Limb (tissue), 2 donors: ENCODE results near the gene SSH2.

ENCODE experiments used
- DNase-seq, 2 donors: peaks; one replicate each; pipeline ENCODE4 v3.0.0-alpha.2; 2016; ENCODE audit errors: extremely low spot score in 2 of 2

Gene SSH2

DNA sequence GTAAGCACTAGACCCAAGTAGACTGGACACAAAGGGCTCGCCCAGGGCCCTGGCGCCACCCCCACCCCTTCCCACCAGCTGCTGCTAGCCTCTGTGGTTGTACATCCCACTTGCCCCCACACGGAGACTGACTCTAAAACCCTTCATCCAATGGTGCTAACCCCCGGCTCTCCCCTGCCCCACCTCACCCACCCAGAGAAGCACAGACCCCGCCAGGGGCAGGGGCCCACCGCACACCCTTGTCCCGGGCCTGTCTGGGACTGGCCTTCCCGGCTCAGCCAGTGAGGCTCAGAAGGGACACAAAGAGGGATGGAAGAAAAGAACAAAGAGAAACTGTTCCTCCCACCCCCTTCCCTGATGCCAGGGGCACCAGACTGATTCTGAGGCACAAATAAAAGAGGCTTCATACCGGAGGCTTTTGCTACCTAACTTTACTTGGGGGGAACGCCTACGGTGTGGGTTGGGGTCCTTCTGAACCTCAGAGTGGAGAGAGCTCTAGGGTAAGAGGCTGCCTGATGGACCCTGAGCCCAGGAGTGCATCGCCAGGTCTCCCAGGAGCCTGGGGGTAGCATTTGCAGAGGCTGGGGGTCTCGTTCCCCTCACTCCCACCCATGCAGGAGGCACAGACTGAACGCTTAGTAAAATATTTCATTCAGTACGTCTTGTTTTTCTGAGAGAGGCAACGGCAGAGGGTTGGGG lies 315.5 kb downstream of the SSH2 start:
- peak in 1 of 2 donors; percentile 52 for DNase-seq

DNA sequence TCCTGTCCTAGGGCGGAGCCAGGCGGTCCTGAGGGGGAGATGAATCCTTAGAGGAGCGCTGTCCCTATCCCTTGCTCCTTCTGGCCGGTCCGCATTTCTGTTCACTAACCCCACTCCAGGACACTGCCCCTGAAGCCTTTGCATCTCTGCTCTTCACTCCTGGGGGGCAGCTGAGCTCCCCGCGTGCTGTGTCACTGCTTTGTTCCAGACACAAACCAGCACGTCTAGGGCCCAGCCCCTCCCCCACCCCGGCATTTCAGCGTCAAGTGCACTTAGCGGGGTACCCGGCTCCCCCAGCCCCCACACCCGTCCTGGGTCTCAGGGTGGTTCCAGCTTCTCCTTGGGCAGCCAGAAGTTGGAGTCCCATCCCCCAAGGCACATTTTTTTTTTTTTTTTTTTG lies 316.2 kb downstream of the SSH2 start:
- DNase-seq, result peak in 1 of 2 donors; percentile 56

DNA sequence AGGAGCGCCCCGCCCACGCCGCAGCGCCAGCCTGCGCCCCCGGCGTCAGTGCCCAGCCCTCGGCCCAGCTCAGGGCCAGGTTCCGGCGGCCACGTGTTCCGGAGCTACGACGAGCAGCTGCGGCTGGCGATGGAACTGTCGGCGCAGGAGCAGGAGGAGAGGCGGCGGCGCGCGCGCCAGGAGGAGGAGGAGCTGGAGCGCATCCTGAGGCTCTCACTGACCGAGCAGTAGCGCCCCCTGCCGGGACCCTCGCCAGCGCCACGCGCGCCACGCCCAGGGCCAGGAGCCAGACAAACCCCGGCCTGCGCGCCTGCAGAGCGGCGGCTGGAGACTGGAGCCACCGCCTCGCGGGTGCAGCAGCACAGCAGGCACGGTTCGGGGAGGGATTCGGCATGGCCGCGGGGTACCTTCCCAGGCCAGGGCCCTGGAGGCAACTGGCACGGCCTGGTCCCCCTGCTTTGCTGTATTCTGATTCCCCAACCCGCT lies 316.6 kb downstream of the SSH2 start:
- peak; percentile 92 to 98 for DNase-seq

DNA sequence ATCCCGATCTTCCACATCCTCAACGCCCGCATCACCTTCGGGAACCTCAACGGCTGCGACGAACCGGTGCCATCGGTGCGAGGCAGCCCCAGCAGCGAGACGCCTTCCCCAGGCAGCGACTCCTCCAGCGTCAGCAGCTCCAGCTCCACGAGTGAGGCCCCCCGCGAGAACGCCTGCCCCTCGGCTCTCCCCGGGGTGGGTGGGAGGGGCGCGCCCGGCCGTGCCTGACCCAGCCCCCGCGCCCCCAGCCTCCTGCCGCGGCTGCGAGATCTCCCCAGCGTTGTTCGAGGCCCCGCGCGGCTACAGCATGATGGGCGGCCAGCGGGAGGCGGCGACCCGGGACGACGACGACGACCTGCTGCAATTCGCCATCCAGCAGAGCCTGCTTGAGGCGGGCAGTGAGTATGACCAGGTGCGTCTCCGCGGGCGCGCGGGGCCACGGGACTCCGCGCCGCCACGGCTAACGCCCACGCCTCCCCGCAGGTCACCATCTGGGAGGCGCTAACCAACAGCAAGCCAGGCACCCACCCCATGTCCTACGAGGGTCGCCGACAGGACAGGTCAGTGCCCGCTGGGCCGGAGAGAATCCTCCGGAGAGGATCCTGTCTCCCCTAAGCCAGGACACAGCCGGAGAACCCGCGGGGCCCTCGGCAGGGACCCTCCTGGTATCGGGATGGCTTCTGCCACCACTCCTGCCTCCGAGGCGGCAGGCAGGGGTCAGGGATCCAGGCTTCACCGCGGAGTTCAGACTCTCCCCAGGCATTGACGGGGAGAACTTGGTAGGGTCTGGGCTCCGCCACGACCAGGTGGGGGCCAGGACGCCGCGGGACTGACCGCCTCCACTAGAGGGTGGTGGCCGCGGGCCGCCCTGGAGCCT lies 317.4 kb downstream of the SSH2 start:
- peak in 1 of 2 donors; percentile 40 for DNase-seq

DNA sequence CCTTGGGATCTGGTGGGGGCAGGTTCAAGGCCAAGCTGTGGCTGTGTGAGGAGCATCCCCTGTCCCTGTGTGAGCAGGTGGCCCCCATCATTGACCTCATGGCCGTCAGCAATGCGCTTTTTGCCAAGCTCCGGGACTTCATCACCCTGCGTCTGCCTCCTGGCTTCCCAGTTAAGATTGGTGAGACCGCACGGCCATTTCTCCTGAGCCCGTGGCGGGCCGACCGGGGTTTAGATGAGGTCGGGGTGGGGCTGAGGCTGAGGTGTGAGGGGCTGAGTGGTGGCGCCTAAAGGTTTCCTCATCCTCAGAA lies 318.0 kb downstream of the SSH2 start:
- no peak for DNase-seq

DNA sequence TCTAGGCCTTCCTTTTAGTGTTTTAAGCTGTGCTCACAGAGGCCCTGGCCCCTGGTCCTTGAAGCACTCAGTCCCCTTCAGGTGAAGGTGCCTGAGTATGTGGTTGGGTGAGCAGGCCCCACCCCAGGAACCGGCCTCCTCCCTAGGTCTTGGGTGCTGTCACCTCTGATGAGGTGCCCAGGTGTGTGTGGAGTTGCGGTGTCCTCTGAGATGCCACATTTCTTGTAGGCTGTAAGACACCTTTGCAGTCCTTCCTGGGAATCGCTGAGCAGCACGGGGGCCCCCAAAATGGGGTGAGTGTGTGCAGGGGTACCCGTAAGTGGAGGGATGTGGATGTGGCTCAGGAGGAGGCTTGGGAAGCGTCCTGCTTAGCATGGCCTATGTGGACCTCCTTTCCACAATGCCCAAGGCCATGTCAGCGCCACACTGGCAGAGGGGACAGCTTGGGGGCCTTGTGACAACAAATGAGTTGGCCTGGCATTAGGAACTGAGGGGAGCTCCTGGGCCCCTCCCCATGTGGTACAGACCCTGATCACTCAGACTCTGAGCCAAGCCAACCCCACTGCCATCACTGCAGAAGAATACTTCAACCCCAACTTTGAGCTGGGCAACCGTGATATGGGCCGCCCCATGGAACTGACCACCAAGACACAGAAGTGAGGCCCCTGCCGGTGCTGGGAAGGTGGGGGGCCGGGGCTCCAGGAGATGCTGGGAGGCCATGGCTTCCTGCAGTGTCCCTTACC lies 318.5 kb downstream of the SSH2 start:
- DNase-seq, result no peak

DNA sequence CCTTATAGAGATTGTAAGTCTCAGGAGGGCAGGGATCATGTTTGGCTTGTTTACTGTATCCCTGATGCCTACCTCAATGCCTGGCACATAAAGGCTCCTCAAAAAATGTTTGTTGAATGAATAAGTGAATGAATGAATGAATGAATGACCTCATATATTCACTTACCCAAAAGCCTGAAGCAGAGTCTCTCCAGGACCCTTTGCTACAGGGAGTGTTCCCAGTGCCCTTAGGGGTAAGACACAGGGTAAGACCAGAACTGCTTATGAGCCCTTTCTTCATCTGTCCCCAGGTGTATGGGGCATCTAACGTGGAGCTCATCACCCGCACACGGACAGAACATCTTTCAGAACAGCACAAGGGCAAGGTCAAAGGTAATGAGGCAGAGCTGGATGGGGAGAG lies 319.6 kb downstream of the SSH2 start:
- DNase-seq, result no peak

DNA sequence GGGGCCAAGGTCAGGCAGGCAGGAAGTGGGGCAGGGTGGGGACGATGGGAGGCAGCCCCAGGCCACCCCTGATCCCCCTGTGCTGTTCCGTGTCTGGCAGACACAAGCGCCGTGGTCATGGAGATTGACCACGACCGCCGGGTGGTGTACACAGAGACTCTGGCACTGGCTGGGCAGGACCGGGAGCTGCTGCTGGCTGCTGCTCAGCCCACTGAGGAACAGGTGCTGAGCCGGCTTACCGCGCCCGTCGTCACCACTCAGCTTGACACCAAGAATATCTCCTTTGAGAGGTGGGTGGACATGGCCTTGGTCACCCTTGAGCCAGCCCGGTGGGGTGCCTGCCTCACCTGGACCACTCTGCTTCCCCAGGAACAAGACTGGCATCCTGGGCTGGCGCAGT lies 321.0 kb downstream of the SSH2 start:
- no peak for DNase-seq

DNA sequence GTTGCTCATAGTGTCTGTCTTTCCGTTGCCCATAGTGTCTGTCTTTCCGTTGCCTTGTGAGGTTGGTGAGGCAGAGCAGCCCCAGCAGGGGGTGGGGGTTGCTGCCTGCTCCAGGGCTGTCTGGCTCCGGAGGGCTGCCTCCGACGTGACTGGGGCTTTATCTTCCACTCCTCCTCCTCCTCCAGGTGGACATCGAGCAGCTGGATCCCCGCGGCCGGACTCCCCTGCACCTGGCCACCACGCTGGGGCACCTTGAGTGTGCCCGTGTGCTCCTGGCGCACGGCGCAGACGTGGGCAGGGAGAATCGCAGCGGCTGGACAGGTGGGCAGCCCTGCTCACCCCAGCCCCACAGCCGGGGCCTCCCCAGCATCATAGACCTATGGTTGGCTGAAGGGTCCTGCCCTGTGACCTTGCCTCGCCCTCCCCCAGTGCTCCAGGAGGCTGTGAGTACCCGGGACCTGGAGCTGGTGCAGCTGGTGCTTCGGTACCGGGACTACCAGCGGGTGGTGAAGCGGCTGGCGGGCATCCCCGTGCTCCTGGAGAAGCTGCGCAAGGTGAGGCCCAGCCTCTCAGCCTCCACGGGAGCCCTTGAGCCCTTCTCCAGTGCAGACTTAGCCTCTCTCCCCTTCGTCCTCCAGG lies 322.4 kb downstream of the SSH2 start:
- no peak for DNase-seq

DNA sequence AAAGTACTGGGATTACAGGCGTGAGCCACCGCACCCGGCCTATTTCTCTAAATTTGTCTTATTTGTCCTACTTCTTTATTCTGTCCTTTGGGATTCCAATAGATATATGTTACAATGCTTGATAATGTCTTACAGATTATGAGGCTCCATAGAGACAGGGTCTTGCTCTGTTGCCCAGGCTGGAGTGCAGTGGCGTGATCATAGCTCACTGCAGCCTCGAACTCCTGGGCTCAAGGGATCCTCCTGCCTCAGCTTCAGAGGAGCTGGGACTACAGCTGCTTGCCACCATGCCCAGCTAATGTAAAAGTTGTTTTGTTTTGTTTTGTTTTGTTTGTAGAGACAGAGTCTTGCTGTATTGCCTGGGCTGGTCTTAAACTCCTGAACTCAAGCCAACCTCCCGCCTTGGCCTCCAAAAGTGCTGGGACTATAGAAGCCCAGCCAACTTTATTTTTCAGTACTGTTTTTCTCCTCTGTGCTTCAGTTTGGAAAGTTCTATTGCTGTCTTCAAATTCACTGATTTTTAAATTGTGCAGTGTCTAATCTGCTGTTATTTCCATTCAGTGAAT lies 326.8 kb downstream of the SSH2 start:
- DNase-seq, result no peak

DNA sequence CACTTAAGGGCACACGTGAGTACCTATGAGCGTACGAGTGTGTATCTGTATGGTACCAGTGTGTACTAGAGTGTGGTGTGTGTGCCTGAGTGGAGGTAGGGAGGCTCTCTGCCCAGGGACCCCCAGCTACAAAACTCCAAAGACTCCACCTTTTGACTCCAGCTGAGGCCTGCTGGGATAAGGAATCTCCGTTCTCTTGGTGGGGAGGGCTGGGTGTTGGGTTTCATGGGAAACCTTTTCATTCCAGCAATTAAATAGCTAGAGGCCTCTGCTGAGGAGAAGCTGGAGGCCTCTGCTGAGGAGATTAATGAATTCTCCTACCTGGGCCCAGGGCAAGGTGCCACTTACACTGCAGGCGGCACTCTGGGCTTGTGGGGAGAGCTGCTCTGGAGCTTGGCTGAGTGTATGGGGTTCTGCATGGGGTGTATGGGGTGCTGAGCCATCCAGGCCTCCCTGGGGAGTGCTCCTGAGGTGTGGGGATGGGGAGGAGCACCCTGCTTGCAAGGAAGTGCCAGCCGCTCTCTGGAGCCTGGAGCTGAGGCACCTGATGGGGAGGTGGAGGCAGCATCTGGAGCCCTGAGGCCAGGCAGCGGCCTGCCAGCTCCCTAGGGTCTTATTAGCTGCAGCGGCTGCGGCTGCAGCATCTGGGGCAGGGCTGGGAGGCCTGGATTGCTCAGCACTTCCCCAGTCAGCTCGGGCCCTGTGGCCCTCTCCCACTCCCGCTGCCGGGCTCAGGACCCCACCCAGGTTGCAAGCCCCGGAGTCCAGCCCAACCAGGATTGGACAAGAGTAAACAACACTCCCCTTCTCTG lies 332.5 kb downstream of the SSH2 start:
- no peak for DNase-seq

DNA sequence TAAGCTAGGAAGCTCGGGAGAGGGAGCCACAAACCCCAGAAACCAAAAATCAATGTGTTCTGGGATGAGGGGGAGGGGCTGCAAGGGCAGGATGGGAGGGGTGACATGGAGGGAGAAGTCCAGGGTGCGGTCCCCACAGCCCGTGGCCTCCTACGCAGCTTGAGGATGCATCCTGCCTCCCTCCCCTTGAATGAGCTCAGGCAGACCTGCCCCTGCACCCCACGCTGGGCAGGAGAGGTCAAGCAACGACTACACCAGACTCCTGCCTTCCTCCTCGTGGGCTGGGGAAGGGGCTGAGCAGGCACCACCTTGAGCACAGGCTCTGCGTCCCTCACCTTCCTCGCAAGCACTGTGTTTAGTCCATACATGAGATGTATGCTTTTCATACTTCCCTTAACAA lies 333.2 kb downstream of the SSH2 start:
- no peak for DNase-seq

DNA sequence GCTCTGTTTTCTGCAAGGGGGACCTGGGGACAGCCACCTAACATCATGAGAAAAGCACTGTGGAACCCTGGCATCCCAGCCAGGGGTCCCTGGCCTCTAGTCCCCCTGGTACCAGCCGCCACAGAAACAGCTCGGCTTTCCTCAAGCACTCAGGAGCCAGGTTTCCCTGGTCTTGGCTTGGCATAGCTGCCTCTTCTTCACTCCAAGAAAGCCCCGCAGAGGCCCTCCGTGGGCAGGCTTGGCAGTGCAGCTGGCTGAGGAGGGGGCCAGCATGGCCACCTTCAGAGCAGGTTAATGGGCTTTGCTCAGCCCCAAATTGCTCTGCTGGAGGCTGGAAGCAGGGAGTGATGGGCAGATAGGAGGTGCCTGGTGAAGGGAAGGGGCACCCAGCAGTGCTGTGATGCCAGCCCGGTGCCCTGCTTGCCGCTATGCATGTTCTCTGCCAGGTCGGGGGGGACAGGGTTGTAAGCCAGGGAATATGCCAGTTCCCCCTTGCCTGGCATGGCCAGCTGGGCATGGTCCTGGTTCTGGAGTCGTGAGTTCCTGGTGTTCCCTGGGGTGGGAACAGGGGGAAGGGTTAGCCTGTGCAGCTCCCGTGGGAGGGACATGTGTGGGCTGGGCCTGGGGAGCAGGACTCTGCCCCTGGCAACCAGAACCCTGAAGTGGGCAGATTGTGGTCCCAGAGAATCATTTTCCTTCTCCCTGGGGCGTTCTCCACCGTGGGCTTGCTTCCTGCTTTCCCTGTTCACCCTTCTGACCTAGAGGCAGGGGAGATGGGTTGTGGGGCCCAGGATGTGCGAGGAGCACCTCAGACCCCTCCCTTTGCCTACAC lies 333.9 kb downstream of the SSH2 start:
- DNase-seq, result no peak

DNA sequence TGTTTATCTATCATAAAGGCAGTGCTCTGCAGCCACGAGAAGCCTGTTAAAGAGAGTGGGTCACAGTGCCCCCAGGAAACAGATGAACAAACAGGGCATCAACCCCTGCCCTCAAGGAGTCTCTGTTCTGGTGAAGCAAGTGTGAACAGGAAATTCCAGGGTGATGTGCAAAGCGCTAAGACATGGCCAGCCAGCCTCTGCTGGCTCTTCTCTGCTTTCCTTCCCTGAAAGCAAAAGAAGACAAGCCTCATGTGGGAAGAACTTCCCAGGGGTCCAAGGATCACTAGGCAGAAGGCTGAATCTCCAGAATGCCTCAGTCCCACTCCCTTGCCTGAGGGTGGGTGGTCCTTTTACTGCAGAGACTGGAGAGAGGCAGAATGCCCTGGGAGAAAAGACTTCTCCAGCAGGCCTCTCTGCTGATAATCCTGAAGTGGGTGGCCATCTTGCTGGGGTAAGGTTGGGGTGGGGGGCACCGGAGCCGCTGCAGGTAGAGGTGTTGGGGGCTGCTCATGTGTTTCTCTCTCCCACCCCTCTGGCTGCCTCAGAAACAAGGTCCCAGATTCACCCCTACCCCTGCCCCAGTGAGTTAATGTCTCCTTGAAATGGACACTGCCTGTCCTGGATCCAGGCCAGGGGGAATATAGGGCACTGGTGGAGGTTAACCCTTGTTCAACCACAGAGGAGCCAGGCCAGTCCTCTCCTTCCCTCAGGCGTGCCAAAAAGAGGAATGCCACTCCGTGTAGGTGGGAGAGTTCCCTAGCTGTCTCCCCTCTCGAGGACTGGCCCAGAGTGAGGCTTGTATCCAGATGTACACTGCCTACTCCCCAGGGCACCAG lies 334.7 kb downstream of the SSH2 start:
- DNase-seq, result no peak

DNA sequence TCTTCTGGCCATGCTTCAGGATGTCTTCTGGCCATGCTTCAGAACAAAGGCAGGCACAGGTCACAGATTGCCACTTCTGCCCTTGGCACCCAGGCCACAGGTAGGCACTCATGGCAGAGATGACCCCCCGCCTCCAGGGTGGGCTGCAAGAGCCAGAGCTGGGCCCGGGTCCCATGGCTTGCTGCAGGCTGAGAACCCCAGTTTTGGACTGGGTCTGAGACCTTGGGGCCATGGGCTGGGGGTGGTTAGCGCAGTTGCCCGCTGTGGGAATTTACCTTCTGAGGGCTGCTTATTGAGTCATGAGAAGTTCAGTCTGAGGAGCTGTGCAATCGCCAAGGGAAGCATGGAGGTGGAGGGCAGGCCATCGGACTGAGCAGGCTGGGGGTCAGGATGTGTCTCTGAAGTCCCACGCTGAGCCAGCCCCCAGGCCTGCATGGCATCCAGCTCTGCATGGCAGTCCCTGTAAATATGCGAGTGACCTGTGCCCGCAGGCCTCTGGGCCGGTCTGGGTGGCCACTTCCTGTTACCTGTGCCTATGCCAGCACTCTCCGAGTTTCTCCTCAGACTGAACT lies 335.4 kb downstream of the SSH2 start:
- no peak for DNase-seq

DNA sequence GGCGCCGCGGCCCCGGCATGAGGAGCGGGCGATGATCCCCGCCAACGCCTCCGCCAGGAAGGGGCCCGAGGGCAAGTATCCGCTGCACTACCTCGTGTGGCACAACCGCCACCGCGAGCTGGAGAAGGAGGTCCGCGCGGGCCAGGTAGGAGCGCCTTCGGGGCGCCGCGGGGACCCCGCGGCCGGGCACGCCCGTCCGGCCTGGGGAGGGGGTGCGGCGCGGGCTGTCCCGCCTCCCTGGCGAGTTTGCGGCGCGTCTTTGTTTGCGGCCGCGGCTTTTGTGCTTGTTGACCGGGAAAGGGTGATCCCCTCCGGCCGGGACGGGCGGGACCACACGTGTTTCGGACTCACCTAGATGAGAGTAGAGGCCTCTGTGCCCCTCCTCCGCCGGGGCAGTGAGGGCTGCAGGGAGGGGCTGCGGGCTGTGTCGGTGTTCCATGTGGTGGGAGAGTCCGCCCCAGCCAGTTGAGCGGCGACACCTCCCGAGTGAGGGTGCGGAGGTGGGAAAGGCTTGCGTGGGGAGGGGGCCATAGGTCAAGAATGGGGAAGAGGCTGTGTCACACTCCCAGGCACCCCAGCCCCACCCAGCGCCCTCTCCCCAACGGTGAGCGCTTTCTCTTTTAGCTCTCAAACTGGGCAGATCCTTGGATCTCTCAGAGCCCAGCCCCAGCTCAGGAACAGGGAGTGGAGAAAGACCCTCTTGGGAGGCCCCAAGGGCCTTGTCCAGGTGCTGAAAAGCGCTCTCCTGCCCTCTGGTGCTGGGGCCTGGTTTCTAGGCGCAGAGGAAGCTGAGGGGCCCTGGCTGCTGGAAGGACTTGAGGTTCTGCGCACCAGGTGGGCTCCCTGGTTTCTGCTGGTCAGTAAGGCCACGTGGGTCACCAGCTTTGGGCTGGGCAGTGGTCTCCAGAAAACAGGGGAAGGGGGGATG lies 336.2 kb downstream of the SSH2 start:
- no peak for DNase-seq

DNA sequence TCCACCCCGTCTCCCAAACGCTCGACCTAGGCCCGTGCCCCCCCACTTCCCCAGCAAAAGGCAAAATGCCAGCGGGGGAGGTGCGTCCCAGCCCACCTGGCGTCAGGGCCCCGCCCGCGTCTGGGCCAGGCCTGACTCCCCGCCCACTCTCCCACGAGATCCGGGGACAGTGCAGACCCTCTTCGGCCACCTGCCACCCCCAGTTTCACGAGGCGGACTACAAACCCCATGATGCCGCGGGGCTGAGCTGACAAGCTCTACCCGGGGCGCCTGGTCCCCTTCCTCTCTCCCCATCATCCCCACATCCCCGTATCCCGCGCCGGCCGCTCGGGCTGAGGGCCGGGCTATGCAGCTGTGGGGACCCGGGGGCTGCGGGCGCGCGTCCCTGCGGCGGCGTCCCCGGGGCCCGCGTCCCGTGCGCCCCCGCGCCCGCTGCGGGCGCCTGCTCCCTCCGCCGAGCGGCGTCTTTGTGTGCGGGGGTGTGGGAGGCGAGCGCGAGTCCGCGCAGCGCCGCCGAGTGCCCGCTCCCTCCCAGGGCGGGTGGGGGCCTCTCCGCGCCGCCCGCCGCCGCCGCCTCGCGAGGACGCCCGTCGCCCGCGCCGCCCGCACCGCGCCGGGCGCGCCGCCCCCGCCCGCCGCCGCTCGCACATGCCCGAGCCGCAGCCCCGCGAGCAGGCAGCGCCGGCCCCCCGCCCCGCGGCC lies 337.0 kb downstream of the SSH2 start, which contains the start of gene ANKRD13B:
TSS of gene ANKRD13B (plus strand) at position 283 of the 702 bp plus-strand sequence. CDS start 490 bp downstream, outside the sequence.
- DNase-seq, result peak in 1 of 2 donors; percentile 81
